Breast epithelium (tissue), 4 donors: ENCODE data around the gene CPA3. TPM values are rescaled to one million over a fixed set of nuclear protein-coding genes. Genes with fewer than 3 reads are reported as not detected.

Source experiments
- DNase-seq, 2 donors: peaks; one replicate each; pipeline ENCODE4 v3.0.0-alpha.2; 2019; ENCODE audit warnings: low spot score in 2 of 2
- H3K27ac ChIP-seq, 2 donors: fragments of 200-600 bp; sonication (generic) in 1 of 2; one replicate each; pipeline ENCODE4 v1.5.1; 2016 to 2019; ENCODE audit warnings: mild to moderate bottlenecking in 1 of 2
- H3K27me3 ChIP-seq, 2 donors: fragments of 200-600 bp; sonication (generic) in 1 of 2; one replicate each; pipeline versions ENCODE4 v1.5.1 to v1.6.0; 2017 to 2019; ENCODE audit warnings: control low read depth in 1 of 2, mild to moderate bottlenecking in 1 of 2
- H3K36me3 ChIP-seq: fragments of 200-600 bp; one replicate; pipeline ENCODE4 v1.5.1; 2019
- H3K4me1 ChIP-seq, 2 donors: fragments of 200-600 bp; sonication (generic); one replicate each; pipeline ENCODE4 v1.5.1; 2016 to 2019; ENCODE audit warnings: control low read depth in 1 of 2
- H3K4me3 ChIP-seq, 3 donors: fragments of 200-600 bp; sonication (generic); 1 replicate in 2 of 3; 2 replicates in 1 of 3; pipeline ENCODE4 v1.5.1; 2016 to 2019; ENCODE audit warnings: mild to moderate bottlenecking in 3 of 3, moderate library complexity in 2 of 3
- H3K9me3 ChIP-seq, 2 donors: fragments of 200-600 bp; sonication (generic) in 1 of 2; one replicate each; pipeline ENCODE4 v1.5.1; 2016 to 2019; ENCODE audit warnings: control low read depth in 1 of 2
- CTCF ChIP-seq, 3 donors: fragments of 450-650 bp; IDR thresholded peaks; one replicate each; pipeline ENCODE4 v1.5.1; 2016 to 2017; ENCODE audit warnings: antibody characterized with exemption in 3 of 3, mild to moderate bottlenecking in 3 of 3, moderate library complexity in 3 of 3
- POLR2A ChIP-seq: fragments of 450-650 bp; IDR thresholded peaks from one replicate; pipeline ENCODE4 v1.6.1; 2016; ENCODE audit warnings: antibody characterized with exemption, mild to moderate bottlenecking, moderate library complexity
- POLR2AphosphoS5 ChIP-seq, 3 donors: sonication (generic); formaldehyde crosslinking; IDR thresholded peaks; one replicate each; pipeline ENCODE4 v1.6.1; 2017; ENCODE audit warnings: antibody characterized with exemption in 3 of 3
- intact Hi-C: fragments of 100-400 bp; cut with DNase I; formaldehyde crosslinking; loops from one replicate; pipeline ENCODE4 v1.15.1; 2023; ENCODE audit warnings: low total_unique reads
- total RNA-seq, 3 donors: library from RNA; depleted of rRNA; stranded (reverse); fragments of >200 nt; gene quantifications; one replicate each; pipeline ENCODE4 v1.1.0, GENCODE V29; 2016

The CPA3 gene
- total RNA-seq, 3 donors from 2014 or later = 5.6 to 44.2 (median 10.1) TPM

GRCh38 chr3:148866261-148866660 is 1.2 kb downstream of the CPA3 start:
- no peaks in the 10 kb centered on the region for H3K36me3 ChIP-seq
- intact Hi-C loops = no loop called here
- DNase-seq = no peak
- H3K4me1 ChIP-seq = no peaks in the 10 kb centered on the region
- H3K27me3 ChIP-seq = no peaks in the 10 kb centered on the region
- TF ChIP-seq POLR2A = no peak
- no peak for TF ChIP-seq CTCF (IDR thresholded peaks at IDR 0.05)
- no peak for TF ChIP-seq POLR2AphosphoS5 (IDR thresholded peaks at IDR 0.05)
- no peaks in the 10 kb centered on the region for H3K9me3 ChIP-seq
- no peak overlapping the region for H3K4me3 ChIP-seq
- no peak overlapping the region for H3K27ac ChIP-seq

- intact Hi-C loops = no loop called here
- H3K27me3 ChIP-seq = no peaks in the 10 kb centered on the region
- no peak overlapping the region for H3K27ac ChIP-seq
- TF ChIP-seq CTCF (IDR thresholded peaks at IDR 0.05) (no peak), POLR2AphosphoS5 (IDR thresholded peaks at IDR 0.05) (no peak), POLR2A (no peak)
- DNase-seq = no peak
- H3K9me3 ChIP-seq = no peaks in the 10 kb centered on the region
- no peaks in the 10 kb centered on the region for H3K36me3 ChIP-seq
- no peaks in the 10 kb centered on the region for H3K4me1 ChIP-seq
- no peak overlapping the region for H3K4me3 ChIP-seq
Observed at GRCh38 chr3:148873270-148873927, 8.3 kb downstream of the CPA3 start.

GRCh38 chr3:148873977-148874376 is 8.9 kb downstream of the CPA3 start:
- no peak overlapping the region for H3K27ac ChIP-seq
- no peaks in the 10 kb centered on the region for H3K27me3 ChIP-seq
- DNase-seq = no peak
- H3K36me3 ChIP-seq = no peaks in the 10 kb centered on the region
- H3K4me3 ChIP-seq = no peak overlapping the region
- H3K4me1 ChIP-seq = no peaks in the 10 kb centered on the region
- intact Hi-C loops = no loop called here
- TF ChIP-seq POLR2AphosphoS5 (IDR thresholded peaks at IDR 0.05) (no peak), CTCF (IDR thresholded peaks at IDR 0.05) (no peak), POLR2A (no peak)
- no peaks in the 10 kb centered on the region for H3K9me3 ChIP-seq

- Histone ChIP-seq H3K4me1 (no peaks in the 10 kb centered on the region), H3K27me3 (no peaks in the 10 kb centered on the region), H3K4me3 (no peak overlapping the region), H3K36me3 (no peaks in the 10 kb centered on the region), H3K9me3 (no peaks in the 10 kb centered on the region), H3K27ac (no peak overlapping the region)
- no peak for DNase-seq
- intact Hi-C loops = no loop called here
- TF ChIP-seq CTCF (IDR thresholded peaks at IDR 0.05) = no peak
- no peak for TF ChIP-seq POLR2A
- no peak for TF ChIP-seq POLR2AphosphoS5 (IDR thresholded peaks at IDR 0.05)
Observed at GRCh38 chr3:148878095-148878494, 13.0 kb downstream of the CPA3 start.

- no peak overlapping the region for H3K27ac ChIP-seq
- H3K27me3 ChIP-seq = no peaks in the 10 kb centered on the region
- no peaks in the 10 kb centered on the region for H3K9me3 ChIP-seq
- DNase-seq = no peak
- H3K4me1 ChIP-seq = no peaks in the 10 kb centered on the region
- intact Hi-C loops = no loop called here
- no peaks in the 10 kb centered on the region for H3K36me3 ChIP-seq
- TF ChIP-seq POLR2AphosphoS5 (IDR thresholded peaks at IDR 0.05) = no peak
- no peak for TF ChIP-seq POLR2A
- TF ChIP-seq CTCF (IDR thresholded peaks at IDR 0.05) = no peak
- no peak overlapping the region for H3K4me3 ChIP-seq
Observed at GRCh38 chr3:148879256-148879655, 14.2 kb downstream of the CPA3 start.
